Epithelial cell of esophagus (primary cell): Measurements from ENCODE around the gene ZBTB16.

Source experiments
- DNase-seq: peaks from one replicate; pipeline ENCODE4 v3.0.0; 2010; ENCODE audit warnings: low read depth
- H3K4me3 ChIP-seq: 2 replicates; pipeline ENCODE4 v1.5.1; 2011; ENCODE audit warnings: mild to moderate bottlenecking, low read length, control low read depth
- TF ChIP-seq, protein P1 (sequence below): IDR thresholded peaks from 2 replicates; pipeline ENCODE4 v1.5.1; 2011; ENCODE audit warnings: low read depth, mild to moderate bottlenecking, low read length, control low read depth, inconsistent platforms; ENCODE audit not compliant: insufficient read depth; ENCODE audit errors: missing control alignments

ZBTB16 gene

GRCh38 chr11:114226356-114226755 is 166.8 kb downstream of the ZBTB16 start:
- H3K4me3 ChIP-seq, result no peak overlapping the region
- TF ChIP-seq, protein P1, sequence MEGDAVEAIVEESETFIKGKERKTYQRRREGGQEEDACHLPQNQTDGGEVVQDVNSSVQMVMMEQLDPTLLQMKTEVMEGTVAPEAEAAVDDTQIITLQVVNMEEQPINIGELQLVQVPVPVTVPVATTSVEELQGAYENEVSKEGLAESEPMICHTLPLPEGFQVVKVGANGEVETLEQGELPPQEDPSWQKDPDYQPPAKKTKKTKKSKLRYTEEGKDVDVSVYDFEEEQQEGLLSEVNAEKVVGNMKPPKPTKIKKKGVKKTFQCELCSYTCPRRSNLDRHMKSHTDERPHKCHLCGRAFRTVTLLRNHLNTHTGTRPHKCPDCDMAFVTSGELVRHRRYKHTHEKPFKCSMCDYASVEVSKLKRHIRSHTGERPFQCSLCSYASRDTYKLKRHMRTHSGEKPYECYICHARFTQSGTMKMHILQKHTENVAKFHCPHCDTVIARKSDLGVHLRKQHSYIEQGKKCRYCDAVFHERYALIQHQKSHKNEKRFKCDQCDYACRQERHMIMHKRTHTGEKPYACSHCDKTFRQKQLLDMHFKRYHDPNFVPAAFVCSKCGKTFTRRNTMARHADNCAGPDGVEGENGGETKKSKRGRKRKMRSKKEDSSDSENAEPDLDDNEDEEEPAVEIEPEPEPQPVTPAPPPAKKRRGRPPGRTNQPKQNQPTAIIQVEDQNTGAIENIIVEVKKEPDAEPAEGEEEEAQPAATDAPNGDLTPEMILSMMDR, result no peak
- DNase-seq, result no peak

- DNase-seq, result no peak
- no peak overlapping the region for H3K4me3 ChIP-seq
- TF ChIP-seq, protein P1, result no peak
Observed at GRCh38 chr11:114228435-114229411, 169.2 kb downstream of the ZBTB16 start.

- H3K4me3 ChIP-seq, result no peak overlapping the region
- TF ChIP-seq, protein P1, result no peak
- no peak for DNase-seq
Observed at GRCh38 chr11:114230031-114230704, 170.7 kb downstream of the ZBTB16 start.

DNA sequence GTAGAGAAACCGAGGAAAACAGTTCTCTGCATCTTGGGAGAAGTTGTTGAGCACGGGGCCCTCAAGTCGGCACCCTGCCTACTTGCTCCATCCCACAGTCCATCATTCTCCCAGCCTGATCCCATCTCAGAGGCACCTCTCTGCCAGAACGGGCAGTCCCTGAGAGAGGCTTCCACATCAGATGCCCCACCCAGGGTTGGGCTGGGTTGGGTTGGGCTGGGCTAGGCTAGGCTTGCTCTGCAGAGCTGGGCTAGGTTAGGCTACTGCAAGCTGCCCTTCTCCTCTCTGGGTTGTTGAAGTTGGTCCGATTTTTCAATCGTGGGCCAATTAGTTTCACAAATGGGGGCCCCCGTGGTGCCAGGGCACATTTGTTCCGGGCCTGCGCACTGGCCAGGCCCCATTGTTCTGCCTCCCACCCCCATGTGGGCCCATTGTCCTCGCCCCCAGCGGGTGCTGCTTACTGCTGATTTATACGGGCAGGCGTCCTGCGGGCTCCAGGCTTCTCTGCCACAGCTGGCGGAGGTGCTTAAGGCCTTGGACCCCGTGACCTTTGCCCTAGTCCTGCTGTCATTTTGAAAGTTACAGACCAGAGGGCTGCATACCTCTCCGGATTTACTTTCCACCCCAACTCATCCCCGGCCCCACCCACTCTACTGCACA is 173.0 kb downstream of the ZBTB16 start:
- no peak overlapping the region for H3K4me3 ChIP-seq
- TF ChIP-seq, protein P1, result no peak
- peak; percentile 67 for DNase-seq

GRCh38 chr11:114233755-114234154 is 174.2 kb downstream of the ZBTB16 start:
- H3K4me3 ChIP-seq, result no peak overlapping the region
- peak; percentile 54 for DNase-seq
- TF ChIP-seq, protein P1, result no peak

DNA sequence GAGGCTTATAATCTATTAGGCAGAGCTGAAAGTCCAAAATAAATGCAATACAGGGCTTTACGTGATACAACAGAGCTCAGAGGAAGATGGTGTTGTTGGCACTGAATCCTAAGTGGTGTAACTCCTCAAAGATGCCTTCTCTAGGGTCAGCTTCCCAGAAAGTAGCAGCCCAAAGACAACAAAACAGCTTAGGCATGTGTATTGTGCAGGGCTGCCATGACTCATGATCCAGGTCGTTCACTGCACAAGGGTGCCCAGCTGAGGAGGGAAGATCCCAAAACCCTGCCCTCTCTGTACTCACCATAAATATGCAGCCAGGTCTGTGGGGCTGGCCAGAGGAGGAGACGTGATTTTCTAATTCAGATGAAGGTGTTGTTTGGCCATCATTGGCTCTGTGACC is 177.3 kb downstream of the ZBTB16 start:
- TF ChIP-seq, protein P1, result no peak
- peak; percentile 31 for DNase-seq
- H3K4me3 ChIP-seq, result no peak overlapping the region
